ENCODE measurements around the gene STAU1.

DNA sequence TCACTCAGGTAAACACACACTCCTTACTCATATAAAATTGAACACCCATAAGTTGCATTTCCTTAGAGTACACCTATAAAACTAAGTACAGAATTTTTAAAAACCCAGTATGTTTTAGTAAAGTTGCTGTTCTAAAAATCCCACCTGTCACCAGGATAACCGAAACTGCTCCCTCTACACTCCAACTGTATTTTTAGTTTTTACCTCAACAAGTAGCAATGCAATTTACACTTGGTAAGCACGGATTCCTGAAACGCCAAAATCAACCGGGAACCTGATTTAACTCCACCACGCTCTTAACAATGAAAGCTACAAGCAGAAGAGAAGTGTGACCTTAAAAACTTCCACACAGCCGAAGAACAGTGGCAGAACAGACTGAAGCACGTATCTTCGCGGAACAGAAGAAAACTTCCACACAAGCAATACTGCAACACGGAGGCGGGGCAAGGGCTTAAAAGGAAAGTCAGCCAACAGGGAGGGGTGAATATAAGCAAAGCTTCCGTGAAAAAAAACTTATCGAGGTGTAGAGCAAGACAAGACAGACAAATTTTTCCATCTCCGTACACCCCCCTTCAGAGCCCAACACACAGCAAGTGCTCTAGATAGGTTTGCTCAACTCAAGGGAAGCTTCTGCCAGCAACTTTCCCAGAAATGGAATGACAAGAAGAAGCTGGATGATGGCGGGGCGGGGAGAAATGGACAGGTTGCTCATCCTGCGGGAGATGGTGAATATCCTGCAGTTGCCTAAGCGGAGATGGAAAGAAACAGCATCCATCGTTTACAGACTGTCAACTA, 1.4 kb downstream of the STAU1 start:
- TF ChIP-seq, protein P1, sequence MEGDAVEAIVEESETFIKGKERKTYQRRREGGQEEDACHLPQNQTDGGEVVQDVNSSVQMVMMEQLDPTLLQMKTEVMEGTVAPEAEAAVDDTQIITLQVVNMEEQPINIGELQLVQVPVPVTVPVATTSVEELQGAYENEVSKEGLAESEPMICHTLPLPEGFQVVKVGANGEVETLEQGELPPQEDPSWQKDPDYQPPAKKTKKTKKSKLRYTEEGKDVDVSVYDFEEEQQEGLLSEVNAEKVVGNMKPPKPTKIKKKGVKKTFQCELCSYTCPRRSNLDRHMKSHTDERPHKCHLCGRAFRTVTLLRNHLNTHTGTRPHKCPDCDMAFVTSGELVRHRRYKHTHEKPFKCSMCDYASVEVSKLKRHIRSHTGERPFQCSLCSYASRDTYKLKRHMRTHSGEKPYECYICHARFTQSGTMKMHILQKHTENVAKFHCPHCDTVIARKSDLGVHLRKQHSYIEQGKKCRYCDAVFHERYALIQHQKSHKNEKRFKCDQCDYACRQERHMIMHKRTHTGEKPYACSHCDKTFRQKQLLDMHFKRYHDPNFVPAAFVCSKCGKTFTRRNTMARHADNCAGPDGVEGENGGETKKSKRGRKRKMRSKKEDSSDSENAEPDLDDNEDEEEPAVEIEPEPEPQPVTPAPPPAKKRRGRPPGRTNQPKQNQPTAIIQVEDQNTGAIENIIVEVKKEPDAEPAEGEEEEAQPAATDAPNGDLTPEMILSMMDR (IDR thresholded peaks at IDR 0.05; ENCODE audit: low read depth, low read length, missing input control) = no peak
- peak in 1 of 2 donors; percentile 14 for TF ChIP-seq RAD21 (IDR thresholded peaks at IDR 0.05)
- TF ChIP-seq JUND (IDR thresholded peaks at IDR 0.05) = no peak
- peak; percentile 57 for TF ChIP-seq YY1 (IDR thresholded peaks at IDR 0.05)
- TF ChIP-seq, protein P2, sequence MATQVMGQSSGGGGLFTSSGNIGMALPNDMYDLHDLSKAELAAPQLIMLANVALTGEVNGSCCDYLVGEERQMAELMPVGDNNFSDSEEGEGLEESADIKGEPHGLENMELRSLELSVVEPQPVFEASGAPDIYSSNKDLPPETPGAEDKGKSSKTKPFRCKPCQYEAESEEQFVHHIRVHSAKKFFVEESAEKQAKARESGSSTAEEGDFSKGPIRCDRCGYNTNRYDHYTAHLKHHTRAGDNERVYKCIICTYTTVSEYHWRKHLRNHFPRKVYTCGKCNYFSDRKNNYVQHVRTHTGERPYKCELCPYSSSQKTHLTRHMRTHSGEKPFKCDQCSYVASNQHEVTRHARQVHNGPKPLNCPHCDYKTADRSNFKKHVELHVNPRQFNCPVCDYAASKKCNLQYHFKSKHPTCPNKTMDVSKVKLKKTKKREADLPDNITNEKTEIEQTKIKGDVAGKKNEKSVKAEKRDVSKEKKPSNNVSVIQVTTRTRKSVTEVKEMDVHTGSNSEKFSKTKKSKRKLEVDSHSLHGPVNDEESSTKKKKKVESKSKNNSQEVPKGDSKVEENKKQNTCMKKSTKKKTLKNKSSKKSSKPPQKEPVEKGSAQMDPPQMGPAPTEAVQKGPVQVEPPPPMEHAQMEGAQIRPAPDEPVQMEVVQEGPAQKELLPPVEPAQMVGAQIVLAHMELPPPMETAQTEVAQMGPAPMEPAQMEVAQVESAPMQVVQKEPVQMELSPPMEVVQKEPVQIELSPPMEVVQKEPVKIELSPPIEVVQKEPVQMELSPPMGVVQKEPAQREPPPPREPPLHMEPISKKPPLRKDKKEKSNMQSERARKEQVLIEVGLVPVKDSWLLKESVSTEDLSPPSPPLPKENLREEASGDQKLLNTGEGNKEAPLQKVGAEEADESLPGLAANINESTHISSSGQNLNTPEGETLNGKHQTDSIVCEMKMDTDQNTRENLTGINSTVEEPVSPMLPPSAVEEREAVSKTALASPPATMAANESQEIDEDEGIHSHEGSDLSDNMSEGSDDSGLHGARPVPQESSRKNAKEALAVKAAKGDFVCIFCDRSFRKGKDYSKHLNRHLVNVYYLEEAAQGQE (IDR thresholded peaks at IDR 0.05) = peak; percentile 25
- TF ChIP-seq, protein P3, sequence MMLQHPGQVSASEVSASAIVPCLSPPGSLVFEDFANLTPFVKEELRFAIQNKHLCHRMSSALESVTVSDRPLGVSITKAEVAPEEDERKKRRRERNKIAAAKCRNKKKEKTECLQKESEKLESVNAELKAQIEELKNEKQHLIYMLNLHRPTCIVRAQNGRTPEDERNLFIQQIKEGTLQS (IDR thresholded peaks at IDR 0.05) = no peak
- no peak for TF ChIP-seq HNF4G (IDR thresholded peaks at IDR 0.05)
- TF ChIP-seq EGR1 (IDR thresholded peaks at IDR 0.05; ENCODE audit: low read depth in 2 of 2) = no peak
- TF ChIP-seq GABPA (IDR thresholded peaks at IDR 0.05 in 1 of 2, conservative IDR thresholded peaks at IDR 0.05 in 1 of 2) = no peak
- peak in 1 of 2 donors; percentile 8 for TF ChIP-seq RXRA (IDR thresholded peaks at IDR 0.05)
- TF ChIP-seq NR2F2 (IDR thresholded peaks at IDR 0.05) = no peak
- peak; percentile 33 for TF ChIP-seq TAF1 (conservative IDR thresholded peaks at IDR 0.05)
- TF ChIP-seq, protein P4, sequence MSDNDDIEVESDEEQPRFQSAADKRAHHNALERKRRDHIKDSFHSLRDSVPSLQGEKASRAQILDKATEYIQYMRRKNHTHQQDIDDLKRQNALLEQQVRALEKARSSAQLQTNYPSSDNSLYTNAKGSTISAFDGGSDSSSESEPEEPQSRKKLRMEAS (IDR thresholded peaks at IDR 0.05) = no peak

All from liver (tissue), 3 donors.